Activated CD4-positive, alpha-beta T cell treated with anti-CD3 and anti-CD28 coated beads for 36 hours (primary cell): ENCODE results near the gene TPM1. TPM values are rescaled to one million over a fixed set of nuclear protein-coding genes. Genes with fewer than 3 reads are reported as not detected.

ENCODE experiments used
- ATAC-seq: fragments of 200-7000 bp; cut with Tn5 transposase; one replicate; pipeline ENCODE4 v1.10.0; 2021; ENCODE audit warnings: mild to moderate bottlenecking, moderate library complexity
- CTCF ChIA-PET: fragments of 350-600 bp; sonication (Branson Sonifier 250); formaldehyde crosslinking; loops from one replicate; lab custom pipeline; 2021; ENCODE audit warnings: antibody characterized with exemption; lab: Charles Lee
- POLR2A ChIA-PET: fragments of 350-600 bp; sonication (Branson Sonifier 250); formaldehyde crosslinking; loops from one replicate; lab custom pipeline; 2021; ENCODE audit warnings: antibody characterized with exemption, inconsistent platforms; lab: Charles Lee
- DNase-seq: peaks from one replicate; pipeline ENCODE4 v3.0.0-alpha.2; 2020
- H3K27ac Mint-ChIP-seq: one replicate; pipeline ENCODE4 v1.8.0; 2021; ENCODE audit warnings: mixed read lengths
- H3K27me3 Mint-ChIP-seq: one replicate; pipeline ENCODE4 v1.8.0; 2021; ENCODE audit warnings: mixed read lengths
- H3K36me3 Mint-ChIP-seq: one replicate; pipeline ENCODE4 v1.8.0; 2021; ENCODE audit warnings: low read depth, mixed read lengths
- H3K4me1 Mint-ChIP-seq: one replicate; pipeline ENCODE4 v1.8.0; 2021; ENCODE audit warnings: mixed read lengths
- H3K4me3 Mint-ChIP-seq: one replicate; pipeline ENCODE4 v1.8.0; 2021; ENCODE audit warnings: mild to moderate bottlenecking, moderate library complexity, mixed read lengths
- H3K9me3 Mint-ChIP-seq: one replicate; pipeline ENCODE4 v1.8.0; 2021; ENCODE audit warnings: low read depth, mixed read lengths
- intact Hi-C, 2 experiments: fragments of 100-400 bp; cut with DNase I in 1 of 2; cut with micrococcal nuclease in 1 of 2; formaldehyde crosslinking; loops; one replicate each; pipeline versions ENCODE4 v1.14.2 to v1.15.1; 2022 to 2024; cut with DNase I, micrococcal nuclease
- total RNA-seq, 2 experiments: library from RNA; stranded (reverse); gene quantifications; one replicate each; pipeline ENCODE4 v1.2.3, GENCODE V29; 2021

Gene TPM1
- total RNA-seq, 2 experiments from 2014 or later, result 7.6 to 8.9 TPM

DNA sequence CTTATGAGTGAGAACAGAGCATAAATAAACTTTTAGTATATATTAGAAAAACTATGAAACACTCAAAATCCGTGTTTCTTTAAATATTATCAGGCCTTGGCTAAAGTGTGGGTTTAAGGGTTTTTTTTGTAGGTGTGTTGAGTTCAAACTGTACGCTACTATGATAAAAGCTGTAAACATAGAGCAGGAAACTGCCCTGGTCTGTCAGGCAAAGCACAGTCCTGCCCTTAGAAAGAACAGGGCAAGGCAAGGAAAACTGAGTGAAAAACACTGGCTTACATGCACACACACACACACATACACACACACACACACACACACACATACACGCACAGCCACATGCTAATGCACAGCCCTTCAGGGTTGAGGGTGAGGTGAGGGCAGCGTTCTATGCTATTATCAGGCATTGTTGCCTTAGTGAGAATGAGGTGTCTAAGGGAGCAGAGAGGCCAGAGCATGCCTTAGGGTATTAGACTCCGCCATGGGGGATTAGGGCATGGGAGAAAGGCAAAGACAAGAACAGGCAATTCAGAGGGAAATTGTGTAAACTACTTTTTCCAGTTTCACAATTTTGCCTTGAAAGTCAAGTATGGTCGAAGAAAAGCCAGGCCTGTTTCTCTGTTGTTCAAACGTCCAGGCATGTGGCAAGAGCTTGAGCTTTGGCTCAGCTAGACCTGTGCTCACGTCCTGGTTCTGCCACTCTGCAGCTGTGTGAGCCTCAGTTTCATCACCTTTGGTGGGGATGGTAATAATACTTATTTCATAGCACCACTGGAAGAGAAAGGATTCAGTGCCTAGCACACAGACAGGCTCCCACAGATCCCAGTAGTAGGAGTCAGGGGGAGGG, 36.3 kb upstream of the TPM1 start:
- DNase-seq (no peak), ATAC-seq (no peak)
- intact Hi-C loops, result no loop called here
- Mint-ChIP-seq H3K27ac (no peak overlapping the region), H3K4me3 (no peak overlapping the region), H3K9me3 (no peaks in the 10 kb centered on the region), H3K27me3 (no peaks in the 10 kb centered on the region), H3K4me1 (no peaks in the 10 kb centered on the region), H3K36me3 (no peaks in the 10 kb centered on the region)
- ChIA-PET CTCF (interaction anchor here (0.6 kb wide), 1 partner anchor 9 kb away, joined by 4 read pairs; no protein-coding TSS in a partner anchor), POLR2A (no interaction called here)

DNA sequence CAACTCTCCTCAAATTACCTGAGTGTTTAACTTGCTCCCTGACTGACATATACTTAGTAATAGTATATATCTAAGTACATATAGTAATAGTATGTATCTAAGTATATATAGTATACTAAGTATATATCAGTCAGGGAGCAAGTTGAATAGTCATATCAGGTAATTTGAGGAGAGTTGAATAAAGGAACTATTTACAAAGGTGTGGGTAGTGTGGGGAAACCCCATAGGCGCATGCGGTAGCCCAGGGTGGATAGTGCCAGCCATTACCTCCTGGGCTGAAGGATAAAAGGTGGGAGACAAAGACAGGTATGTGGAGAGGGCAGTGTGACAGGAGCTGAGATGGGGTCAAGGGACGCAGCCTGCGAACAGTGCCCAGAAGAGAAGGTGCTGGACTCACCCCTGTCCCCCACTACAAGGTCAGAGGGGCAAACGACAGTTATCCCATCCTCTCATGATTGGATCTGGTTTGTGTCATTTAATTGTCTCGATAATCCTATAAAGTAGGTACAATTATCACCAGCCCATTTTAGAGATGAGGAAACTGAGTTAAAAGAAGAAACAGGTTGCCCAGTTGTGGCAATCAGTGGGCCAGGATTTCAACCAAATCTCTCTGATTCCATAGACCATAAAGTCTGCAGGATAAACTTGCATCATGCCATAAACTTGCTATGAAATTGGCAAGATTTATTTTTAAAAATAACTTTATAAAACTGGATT, 34.1 kb upstream of the TPM1 start:
- intact Hi-C loops, result no loop called here
- no peak for ATAC-seq

DNA sequence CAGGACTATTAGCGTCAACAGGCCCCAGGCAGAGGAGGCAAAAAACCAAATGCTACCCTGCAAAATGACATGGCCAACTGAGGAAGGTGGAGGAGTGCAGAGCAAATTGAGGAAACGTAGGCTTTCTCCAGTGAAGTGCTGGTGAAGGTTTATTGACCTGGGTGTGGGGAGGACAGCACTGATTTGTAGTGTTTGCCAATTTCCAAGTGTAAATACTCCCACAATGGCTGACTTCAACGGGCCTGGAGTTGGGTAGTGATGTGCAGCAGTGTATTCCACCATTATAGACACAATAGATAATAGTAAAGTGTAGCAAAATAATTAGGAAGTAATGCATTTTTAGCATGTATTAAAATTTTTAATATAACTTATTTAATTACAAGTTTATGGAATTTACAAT, 32.2 kb upstream of the TPM1 start:
- Mint-ChIP-seq H3K27me3 (no peaks in the 10 kb centered on the region), H3K27ac (no peak overlapping the region), H3K36me3 (no peaks in the 10 kb centered on the region), H3K4me1 (no peaks in the 10 kb centered on the region), H3K4me3 (no peak overlapping the region), H3K9me3 (no peaks in the 10 kb centered on the region)
- ATAC-seq (no peak), DNase-seq (no peak)
- intact Hi-C loops, result no loop called here
- CTCF ChIA-PET, result no interaction called here
- POLR2A ChIA-PET, result no interaction called here

More for the DNA sequence above, 34.1 kb upstream of the TPM1 start:
- no peaks in the 10 kb centered on the region for H3K9me3 Mint-ChIP-seq
- no peak overlapping the region for H3K4me3 Mint-ChIP-seq
- CTCF ChIA-PET, result no interaction called here
- no peak for DNase-seq
- POLR2A ChIA-PET, result no interaction called here
- H3K4me1 Mint-ChIP-seq, result no peaks in the 10 kb centered on the region
- no peaks in the 10 kb centered on the region for H3K36me3 Mint-ChIP-seq
- H3K27me3 Mint-ChIP-seq, result no peaks in the 10 kb centered on the region
- no peak overlapping the region for H3K27ac Mint-ChIP-seq

DNA sequence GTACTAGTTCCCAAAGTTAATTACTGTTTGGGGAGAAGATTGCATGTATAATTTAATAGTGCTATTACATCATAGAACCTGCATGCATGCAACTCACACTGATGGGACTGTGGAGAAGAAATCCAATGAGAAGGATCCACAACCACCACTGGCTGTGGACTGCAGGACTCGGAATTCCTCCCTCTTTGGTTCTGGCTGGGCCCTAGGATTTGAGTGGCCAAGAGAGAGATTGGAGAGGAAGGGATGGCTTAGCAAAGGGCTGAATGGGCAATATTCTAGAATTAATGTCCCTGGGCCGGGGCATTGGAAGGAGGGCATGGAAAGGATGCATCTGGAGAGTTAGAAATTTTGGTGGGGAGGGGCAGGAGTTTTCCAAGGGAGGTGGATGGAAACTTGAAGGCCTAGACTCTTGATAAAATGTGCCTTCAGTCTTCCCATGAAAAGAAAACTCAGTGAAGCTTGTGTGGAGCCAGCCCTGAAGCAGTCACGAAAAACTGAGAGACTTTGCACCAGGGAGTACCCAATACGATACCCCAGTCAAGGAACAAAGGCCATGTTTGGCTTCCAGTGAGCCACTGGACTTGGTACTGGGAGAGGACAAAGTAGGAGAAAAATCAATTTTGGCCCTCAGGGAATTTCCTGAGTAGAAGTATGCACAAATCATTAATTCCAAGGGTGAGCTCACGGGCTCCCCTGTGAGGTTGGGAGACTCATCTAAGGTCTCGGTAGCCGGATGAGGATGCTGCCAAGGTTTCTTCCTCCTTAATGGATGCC, 31.4 kb upstream of the TPM1 start:
- Mint-ChIP-seq H3K27me3 (no peaks in the 10 kb centered on the region), H3K4me1 (peaks cover 3% of the 10 kb centered on the region), H3K27ac (no peak overlapping the region), H3K36me3 (no peaks in the 10 kb centered on the region), H3K4me3 (no peak overlapping the region), H3K9me3 (no peaks in the 10 kb centered on the region)
- ChIA-PET POLR2A (no interaction called here), CTCF (interaction anchor here (0.8 kb wide), 1 partner anchor 81 kb away, joined by 3 read pairs; no protein-coding TSS in a partner anchor)
- ATAC-seq (no peak), DNase-seq (no peak)
- intact Hi-C loops, result no loop called here

DNA sequence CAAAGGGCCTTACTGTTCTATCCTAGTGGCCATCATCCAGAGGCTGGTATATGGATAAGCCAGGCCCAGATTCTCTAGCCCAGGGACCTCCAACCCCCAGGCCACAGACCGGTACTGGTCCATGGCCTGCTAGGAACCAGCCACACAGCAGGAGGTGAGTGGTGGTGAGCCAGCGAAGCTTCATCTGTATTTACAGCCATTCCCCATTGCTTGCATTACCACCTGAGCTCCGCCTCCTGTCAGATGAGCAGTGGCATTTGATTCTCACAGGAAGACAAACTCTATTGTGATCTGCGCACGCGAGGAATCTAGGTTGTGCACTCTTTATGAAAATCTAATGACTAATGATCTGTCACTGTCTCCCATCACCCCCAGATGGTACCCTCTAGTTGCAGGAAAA, 30.1 kb upstream of the TPM1 start:
- Mint-ChIP-seq H3K27me3 (no peaks in the 10 kb centered on the region), H3K9me3 (no peaks in the 10 kb centered on the region), H3K4me3 (no peak overlapping the region), H3K27ac (no peak overlapping the region), H3K4me1 (peaks cover 3% of the 10 kb centered on the region), H3K36me3 (no peaks in the 10 kb centered on the region)
- no peak for ATAC-seq
- intact Hi-C loops, result no loop called here
- no peak for DNase-seq
- ChIA-PET POLR2A (no interaction called here), CTCF (no interaction called here)

- no peak overlapping the region for H3K27ac Mint-ChIP-seq
- CTCF ChIA-PET, result no interaction called here
Observed at GRCh38 chr15:63013052-63013808, 29.3 kb upstream of the TPM1 start.

DNA sequence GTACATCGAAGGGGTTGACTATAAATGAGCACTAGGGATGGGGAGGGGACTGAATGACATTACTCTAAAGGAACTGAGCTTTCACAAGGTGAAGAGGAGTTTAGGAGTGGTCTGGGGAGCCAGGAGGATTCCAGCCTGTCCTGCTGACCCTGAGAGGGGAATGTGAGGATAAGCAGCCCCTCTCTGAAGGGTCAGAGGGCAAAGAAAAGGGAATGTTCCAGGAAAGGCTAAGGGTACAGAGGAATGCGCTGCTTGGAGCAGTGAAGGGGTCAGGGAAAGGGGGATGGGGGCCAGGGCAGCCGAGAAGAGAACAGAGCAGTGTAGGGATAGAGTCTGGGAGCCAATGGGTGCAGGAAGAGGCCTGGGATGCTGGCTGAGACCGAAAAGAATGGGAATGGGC, 28.0 kb upstream of the TPM1 start:
- H3K27ac Mint-ChIP-seq, result no peak overlapping the region
- no peaks in the 10 kb centered on the region for H3K9me3 Mint-ChIP-seq
- no peaks in the 10 kb centered on the region for H3K27me3 Mint-ChIP-seq
- ChIA-PET POLR2A (no interaction called here), CTCF (no interaction called here)
- intact Hi-C loops, result no loop called here
- peaks cover 3% of the 10 kb centered on the region for H3K4me1 Mint-ChIP-seq
- ATAC-seq (no peak), DNase-seq (no peak)
- H3K4me3 Mint-ChIP-seq, result no peak overlapping the region
- H3K36me3 Mint-ChIP-seq, result no peaks in the 10 kb centered on the region

More at GRCh38 chr15:63013052-63013808, 29.3 kb upstream of the TPM1 start:
- POLR2A ChIA-PET, result no interaction called here
- H3K27me3 Mint-ChIP-seq, result no peaks in the 10 kb centered on the region
- ATAC-seq (no peak), DNase-seq (no peak)
- intact Hi-C loops, result no loop called here
- H3K4me1 Mint-ChIP-seq, result peaks cover 3% of the 10 kb centered on the region
- no peaks in the 10 kb centered on the region for H3K36me3 Mint-ChIP-seq
- H3K9me3 Mint-ChIP-seq, result no peaks in the 10 kb centered on the region
- no peak overlapping the region for H3K4me3 Mint-ChIP-seq

- intact Hi-C loops, result no loop called here
- POLR2A ChIA-PET, result no interaction called here
Observed at GRCh38 chr15:63015618-63016017, 26.9 kb upstream of the TPM1 start.

GRCh38 chr15:63016234-63016633, 26.3 kb upstream of the TPM1 start:
- H3K9me3 Mint-ChIP-seq, result no peaks in the 10 kb centered on the region
- intact Hi-C loops, result no loop called here
- no peaks in the 10 kb centered on the region for H3K27me3 Mint-ChIP-seq
- no peaks in the 10 kb centered on the region for H3K36me3 Mint-ChIP-seq
- ChIA-PET POLR2A (no interaction called here), CTCF (interaction anchor here (1.0 kb wide), 1 partner anchor 14 kb away, joined by 3 read pairs; no protein-coding TSS in a partner anchor)
- ATAC-seq (no peak), DNase-seq (no peak)
- no peak overlapping the region for H3K27ac Mint-ChIP-seq
- H3K4me1 Mint-ChIP-seq, result peaks cover 3% of the 10 kb centered on the region
- H3K4me3 Mint-ChIP-seq, result no peak overlapping the region

More at GRCh38 chr15:63015618-63016017, 26.9 kb upstream of the TPM1 start:
- CTCF ChIA-PET, result interaction anchor here (0.7 kb wide), 1 partner anchor 9 kb away, joined by 4 read pairs; no protein-coding TSS in a partner anchor
- no peak overlapping the region for H3K4me3 Mint-ChIP-seq
- no peaks in the 10 kb centered on the region for H3K9me3 Mint-ChIP-seq
- H3K27me3 Mint-ChIP-seq, result no peaks in the 10 kb centered on the region
- H3K4me1 Mint-ChIP-seq, result peaks cover 3% of the 10 kb centered on the region
- DNase-seq, result no peak
- H3K36me3 Mint-ChIP-seq, result no peaks in the 10 kb centered on the region
- no peak overlapping the region for H3K27ac Mint-ChIP-seq
- ATAC-seq, result peak; percentile 42

- H3K36me3 Mint-ChIP-seq, result no peaks in the 10 kb centered on the region
- no peak for ATAC-seq
- peaks cover 3% of the 10 kb centered on the region for H3K4me1 Mint-ChIP-seq
- no peak overlapping the region for H3K27ac Mint-ChIP-seq
- DNase-seq, result no peak
- no peaks in the 10 kb centered on the region for H3K27me3 Mint-ChIP-seq
- ChIA-PET POLR2A (interaction anchor here (0.5 kb wide), 1 partner anchor 1490 kb away, joined by 3 read pairs; no protein-coding TSS in a partner anchor), CTCF (interaction anchor here (1.0 to 1.7 kb wide), 3 partner anchors 14 to 111 kb away, joined by 3 to 6 read pairs (median 5); no protein-coding TSS in a partner anchor)
- H3K4me3 Mint-ChIP-seq, result no peak overlapping the region
- H3K9me3 Mint-ChIP-seq, result no peaks in the 10 kb centered on the region
- intact Hi-C loops, result no loop called here
Observed at GRCh38 chr15:63018639-63019038, 23.9 kb upstream of the TPM1 start.
